Measurements from ENCODE around the gene MTX1.
"Not testable (repeated sequence)": the region's sequence is repeated elsewhere in the genome, so short reads cannot be mapped to it uniquely, and the experiment has no call there.

The MTX1 gene, protein sequence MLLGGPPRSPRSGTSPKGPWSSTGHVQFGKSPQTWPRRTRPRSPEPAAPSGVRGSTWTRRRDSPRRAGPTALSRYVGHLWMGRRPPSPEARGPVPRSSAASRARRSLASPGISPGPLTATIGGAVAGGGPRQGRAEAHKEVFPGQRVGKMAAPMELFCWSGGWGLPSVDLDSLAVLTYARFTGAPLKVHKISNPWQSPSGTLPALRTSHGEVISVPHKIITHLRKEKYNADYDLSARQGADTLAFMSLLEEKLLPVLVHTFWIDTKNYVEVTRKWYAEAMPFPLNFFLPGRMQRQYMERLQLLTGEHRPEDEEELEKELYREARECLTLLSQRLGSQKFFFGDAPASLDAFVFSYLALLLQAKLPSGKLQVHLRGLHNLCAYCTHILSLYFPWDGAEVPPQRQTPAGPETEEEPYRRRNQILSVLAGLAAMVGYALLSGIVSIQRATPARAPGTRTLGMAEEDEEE

GRCh38 chr1:155208541-155209311 is at the start of gene MTX1:
MTX1 (plus strand) TSS chr1:155208695; CDS start chr1:155208805, 110 bp downstream.
- peak; percentile 73 for DNase-seq (ENCODE audit: low read depth)

DNA sequence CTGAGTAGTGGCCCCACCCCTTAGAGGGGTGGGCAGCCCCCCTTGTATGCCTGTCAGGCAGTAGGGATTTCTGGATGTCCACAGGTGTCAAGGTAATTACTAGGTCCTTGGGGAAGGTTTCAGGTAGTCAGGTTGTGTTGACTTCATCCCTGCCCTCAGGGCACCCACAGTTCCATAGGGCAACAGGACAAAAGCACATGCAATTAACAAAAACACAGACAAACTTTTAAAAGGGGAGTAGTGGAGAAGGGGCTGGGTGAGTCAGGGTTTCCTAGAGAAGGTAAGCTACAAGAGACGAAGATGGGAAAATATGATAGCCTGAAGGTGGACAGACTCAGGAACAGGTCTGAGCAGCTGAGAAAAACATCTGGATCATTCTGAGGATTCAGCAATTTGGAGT is 49.5 kb upstream of the MTX1 start:
- DNase-seq (ENCODE audit: low read depth) = no peak

DNA sequence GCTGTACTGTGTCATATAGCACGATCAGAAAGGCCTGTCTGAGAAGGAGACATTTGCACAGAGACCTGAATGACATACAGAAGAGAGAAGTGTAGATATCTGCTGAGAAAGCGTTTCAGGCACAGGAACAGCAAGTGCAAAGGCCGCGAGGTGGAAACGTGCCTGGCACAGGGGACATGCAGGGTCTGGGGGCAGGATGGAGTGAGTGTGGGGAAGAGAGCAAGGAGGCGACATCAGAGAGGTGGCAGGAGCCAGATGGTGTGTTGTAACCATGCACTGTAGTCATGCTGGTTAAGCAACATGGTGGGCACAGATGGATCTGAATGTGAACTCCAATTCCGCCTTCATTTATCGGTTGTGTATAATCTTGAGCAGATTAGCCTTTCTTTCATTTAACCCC is 48.4 kb upstream of the MTX1 start:
- DNase-seq (ENCODE audit: low read depth) = no peak

- not testable (repeated sequence) for DNase-seq (ENCODE audit: low read depth)
Observed at GRCh38 chr1:155162631-155163030, 45.9 kb upstream of the MTX1 start.

DNA sequence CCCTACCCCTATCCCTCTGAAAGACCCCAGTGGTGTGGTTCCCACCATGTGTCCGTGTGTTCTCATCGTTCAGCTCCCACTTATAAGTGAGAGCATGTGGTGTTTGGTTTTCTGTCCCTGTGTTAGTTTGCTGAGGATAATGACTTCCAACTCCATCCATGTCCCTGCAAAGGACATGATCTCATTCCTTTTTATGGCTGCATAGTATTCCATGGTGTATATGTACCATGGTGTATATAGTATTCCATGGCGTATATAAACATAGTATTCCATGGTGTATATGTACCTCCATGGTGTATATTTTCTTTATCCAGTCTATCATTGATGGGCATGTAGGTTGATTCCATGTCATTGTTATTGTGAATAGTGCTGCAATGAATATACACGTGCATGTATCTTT is 44.7 kb upstream of the MTX1 start:
- DNase-seq (ENCODE audit: low read depth) = not testable (repeated sequence)

- not testable (repeated sequence) for DNase-seq (ENCODE audit: low read depth)
Observed at GRCh38 chr1:155164625-155165024, 43.9 kb upstream of the MTX1 start.

- DNase-seq (ENCODE audit: low read depth) = no peak
Observed at GRCh38 chr1:155166051-155166470, 42.4 kb upstream of the MTX1 start.

- DNase-seq (ENCODE audit: low read depth) = no peak
Observed at GRCh38 chr1:155166471-155167165, 41.9 kb upstream of the MTX1 start.

DNA sequence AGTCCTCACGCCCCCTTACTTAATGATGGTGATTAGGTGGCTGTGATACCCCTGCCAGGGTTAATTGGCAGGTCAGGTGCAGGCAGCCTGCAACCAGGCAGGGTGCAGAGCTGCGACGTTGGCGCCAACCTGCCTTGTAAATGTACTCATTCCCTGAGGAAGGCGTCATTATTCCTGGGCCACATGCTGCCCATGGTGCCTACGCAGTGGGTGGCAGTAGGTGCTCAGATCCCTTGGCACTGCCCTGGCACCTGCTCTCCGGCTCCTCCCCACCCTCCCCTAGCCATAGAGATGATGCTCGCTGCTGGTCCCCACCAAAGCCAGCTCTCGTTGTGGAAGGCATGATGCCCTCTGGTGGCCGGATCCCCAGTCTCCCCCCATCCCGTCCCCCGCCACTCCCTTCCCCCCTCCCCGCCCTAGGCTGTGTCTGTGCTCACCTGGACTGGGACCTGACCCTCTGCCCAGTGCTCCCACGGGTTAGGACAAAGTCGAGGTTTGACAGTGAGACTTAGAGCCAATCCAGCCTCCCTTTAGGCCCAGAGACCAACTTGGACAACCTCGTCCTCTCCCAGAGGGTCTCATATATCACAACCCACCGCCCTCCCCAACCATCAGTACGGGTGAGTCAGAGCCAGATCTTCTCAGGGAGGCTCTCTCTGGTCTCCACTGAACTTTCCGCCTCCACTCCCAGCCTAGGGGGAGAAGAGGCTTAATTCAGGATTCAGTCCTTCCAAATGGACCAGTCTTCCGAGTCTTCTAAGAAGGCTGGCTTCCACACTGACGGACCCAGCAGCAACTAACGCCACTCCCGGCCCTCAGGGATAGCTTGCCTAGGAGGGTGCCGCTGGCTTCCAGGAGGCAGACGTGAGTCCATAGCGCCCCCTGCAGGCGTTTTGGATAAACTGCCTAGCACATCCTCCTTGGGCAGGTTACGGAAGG is 41.1 kb upstream of the MTX1 start:
- DNase-seq (ENCODE audit: low read depth) = peak; percentile 76

DNA sequence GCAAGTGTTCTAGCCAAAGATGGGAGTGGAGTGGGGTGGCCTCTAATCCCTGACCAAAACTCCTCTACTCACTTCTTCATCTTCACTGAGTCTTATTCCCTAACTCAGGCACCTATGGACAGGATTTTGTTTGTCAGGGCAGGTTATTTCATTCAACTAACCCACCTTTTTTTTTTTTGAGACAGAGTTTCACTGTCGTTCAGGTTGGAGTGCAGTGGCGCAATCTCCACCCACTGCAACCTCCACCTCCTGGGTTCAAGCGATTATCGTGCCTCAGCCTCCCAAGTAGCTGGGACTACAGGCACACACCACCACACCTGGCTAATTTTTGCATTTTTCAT is 40.4 kb upstream of the MTX1 start:
- DNase-seq (ENCODE audit: low read depth) = not testable (repeated sequence)

- no peak for DNase-seq (ENCODE audit: low read depth)
Observed at GRCh38 chr1:155168456-155169210, 39.9 kb upstream of the MTX1 start.

DNA sequence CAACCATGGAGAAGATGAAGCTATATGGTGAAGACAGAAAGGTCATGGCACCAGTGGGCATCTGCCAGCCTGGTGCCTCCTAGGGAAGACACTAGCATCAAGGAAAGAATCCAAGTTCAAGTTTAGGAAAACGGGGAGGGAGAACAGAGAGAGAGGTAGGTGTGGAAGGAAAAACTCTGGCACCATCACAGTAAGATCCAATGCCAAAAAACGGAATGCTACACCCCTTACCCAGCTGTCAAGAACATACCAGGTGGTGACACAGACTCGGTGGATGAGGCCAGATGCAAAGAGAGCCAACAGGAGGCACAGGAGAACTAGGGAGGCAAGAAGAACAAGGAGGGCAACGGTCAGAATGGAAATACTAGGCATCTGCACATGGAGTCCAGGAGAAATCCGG is 39.0 kb upstream of the MTX1 start:
- DNase-seq (ENCODE audit: low read depth) = no peak

GRCh38 chr1:155170101-155170785 is 38.3 kb upstream of the MTX1 start:
- no peak for DNase-seq (ENCODE audit: low read depth)

DNA sequence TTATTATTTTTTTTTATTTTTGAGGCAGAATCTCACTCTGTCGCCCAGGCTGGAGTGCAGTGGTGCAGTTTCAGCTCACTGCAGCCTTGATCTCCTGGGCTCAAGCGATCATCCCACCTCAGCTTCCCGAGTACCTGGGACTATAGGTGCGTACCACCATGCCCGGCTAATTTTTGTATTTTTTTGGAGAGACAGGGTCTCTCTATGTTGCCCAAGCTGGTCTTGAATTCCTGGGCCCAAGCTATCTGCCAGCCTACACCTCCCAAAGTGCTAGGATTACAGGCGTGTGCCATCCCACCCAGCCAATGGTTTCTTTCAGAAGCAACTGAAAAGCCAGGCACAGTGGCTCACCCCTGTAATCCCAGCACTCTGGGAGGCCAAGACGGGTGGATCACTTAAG is 37.7 kb upstream of the MTX1 start:
- DNase-seq (ENCODE audit: low read depth) = no peak

DNA sequence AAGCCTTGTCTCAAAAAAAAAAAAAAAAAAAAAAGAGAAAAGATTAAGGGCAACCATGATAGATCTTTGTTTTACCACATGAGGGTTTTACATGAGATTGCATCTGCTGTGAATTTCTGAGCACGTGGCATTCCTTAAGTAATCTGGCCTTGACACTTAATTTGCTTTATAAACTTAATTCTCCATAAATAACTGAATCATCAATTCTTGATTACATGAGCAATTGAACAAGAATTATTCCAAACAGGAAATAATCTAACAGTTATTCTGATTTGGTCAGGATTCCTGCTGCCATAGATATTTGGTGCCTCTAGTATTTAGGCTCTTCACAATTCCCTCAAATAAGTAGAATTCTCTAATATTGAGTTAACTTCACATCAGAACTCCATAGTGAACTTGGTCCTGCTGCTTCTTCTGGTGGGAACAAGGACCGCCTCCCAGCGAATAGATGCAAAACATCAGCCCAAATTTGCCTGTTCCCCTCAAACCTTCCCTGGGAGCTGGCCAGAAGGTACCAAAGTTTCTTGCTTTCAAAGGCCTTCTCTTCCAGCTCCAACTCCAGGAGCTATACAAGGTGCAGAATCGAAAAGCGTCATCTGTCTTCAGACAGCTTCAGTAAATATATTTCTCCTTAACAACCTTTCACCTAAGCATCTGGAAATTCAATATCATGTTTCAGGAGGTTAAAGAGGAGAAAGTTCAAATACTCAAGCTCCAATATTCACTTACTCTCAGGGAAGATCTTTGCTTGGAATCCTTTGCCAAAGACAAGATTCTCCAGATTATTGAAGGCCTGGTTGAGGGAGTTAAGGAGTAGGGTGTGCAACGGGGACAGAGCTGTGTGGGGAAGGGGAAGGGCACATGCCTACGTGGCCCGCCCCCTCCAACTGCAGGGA is 36.4 kb upstream of the MTX1 start:
- DNase-seq (ENCODE audit: low read depth) = no peak

DNA sequence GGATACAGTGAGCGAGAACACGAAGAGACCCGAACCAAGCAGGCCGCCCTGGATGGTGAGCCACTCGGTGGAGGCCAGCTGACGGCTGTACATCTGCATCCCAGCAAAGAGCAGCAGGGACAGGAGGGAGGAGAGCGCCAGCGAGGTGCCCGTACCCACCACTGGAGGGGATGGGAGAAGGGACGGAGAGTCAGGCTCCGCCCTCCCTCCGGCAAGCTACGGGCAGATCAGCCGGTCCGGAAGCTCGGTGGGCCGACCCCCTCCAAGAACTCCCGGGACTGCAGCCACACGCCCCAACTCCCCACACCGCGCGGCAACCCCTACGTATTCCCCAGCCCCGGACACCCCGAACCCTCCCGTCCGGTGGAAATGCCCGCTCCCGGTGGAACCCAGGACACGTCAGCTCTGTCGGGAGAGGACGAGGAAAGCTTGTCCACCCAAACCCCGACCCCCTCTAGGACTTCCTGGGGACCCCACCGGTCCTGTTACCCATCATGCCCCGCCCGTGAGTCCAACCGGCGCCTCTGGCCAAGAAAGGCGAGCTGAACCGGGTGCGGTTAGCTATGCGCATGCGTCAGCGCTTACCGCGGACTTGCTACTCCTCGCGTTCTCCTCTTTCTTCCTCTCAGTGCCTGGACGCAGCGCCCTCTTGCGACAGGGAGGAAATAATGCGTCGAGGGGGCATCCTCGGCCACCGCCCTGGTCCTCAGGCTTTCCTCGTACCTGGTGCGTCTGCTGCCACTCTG is 35.6 kb upstream of the MTX1 start, which contains the start of gene KRTCAP2:
Gene KRTCAP2, minus strand, starts transcription at position 573 of the 746 bp plus-strand sequence. Its CDS starts 80 bp downstream, at position 493.
- peak; percentile 92 for DNase-seq (ENCODE audit: low read depth)

DNA sequence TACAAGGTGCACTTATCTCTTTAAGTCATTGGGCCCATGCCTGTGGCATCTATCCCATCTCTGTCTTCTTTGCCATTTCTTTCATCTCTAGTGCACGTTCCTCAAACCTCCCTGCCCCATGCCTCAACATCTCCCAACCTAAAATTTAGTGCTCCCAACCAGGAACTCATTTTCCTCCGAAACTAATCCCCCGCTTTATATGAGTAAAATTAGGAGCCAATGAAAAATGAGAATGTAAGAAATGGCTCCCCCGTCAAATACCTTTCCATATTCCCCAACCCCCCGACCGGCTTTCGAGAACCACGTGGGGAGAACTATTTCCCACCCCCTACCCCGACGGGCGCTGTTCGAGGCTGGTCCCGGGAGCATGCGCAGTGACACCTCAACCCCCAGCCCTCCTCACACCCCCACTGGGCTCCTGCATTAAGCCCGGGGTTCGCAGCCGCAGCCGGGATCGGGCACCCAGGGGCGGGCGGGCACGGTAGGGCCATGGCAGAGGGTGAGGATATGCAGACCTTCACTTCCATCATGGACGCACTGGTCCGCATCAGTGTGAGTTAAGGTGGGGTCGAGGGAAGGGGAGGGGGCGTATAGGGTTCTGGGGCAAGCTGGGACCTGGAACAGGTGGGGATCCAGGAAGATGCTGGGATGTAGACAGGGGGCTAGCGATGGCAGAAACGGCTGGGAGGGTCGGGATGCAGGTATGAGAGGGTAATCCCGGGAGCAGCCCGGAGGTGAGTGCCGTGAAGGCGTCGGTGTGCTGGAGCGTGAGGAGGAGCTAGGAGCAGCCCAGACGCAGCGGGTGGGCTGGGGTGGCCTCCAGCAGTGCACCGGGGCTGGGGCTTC is 34.8 kb upstream of the MTX1 start, which contains the start of gene TRIM46:
Gene TRIM46, plus strand, starts transcription at position 372 of the 846 bp plus-strand sequence. Its CDS starts 118 bp downstream, at position 490.
- no peak for DNase-seq (ENCODE audit: low read depth)

Data from stimulated activated CD8-positive, alpha-beta memory T cell treated with anti-CD3 and anti-CD28 coated beads, Interleukin-15, amount 100 ng/mL, for 1 hour (primary cell).